H9 (cell line): ENCODE data around the gene TMEM91. TPM values are rescaled to one million over a fixed set of nuclear protein-coding genes. Genes with fewer than 3 reads are reported as not detected.

ENCODE experiments used
- DNase-seq: peaks from one replicate; pipeline ENCODE4 v3.0.0-alpha.2; 2017
- H2AFZ ChIP-seq: one replicate; pipeline ENCODE4 v1.6.1; 2013; ENCODE audit warnings: mild to moderate bottlenecking, low read length, control low read depth, moderate library complexity
- H2AK5ac ChIP-seq: 2 replicates; pipeline ENCODE4 v1.6.1; 2013; ENCODE audit warnings: low read length, control low read depth, mixed read lengths; ENCODE audit not compliant: insufficient read length
- H2BK120ac ChIP-seq: one replicate; pipeline ENCODE4 v1.6.1; 2013; ENCODE audit warnings: low read depth, mild to moderate bottlenecking, low read length, control low read depth, inconsistent platforms; ENCODE audit not compliant: poor library complexity, severe bottlenecking
- H2BK12ac ChIP-seq: 2 replicates; pipeline ENCODE4 v1.6.1; 2013; ENCODE audit warnings: low read length, control low read depth, mixed read lengths, low read depth; ENCODE audit not compliant: insufficient read length
- H2BK15ac ChIP-seq: 2 replicates; pipeline ENCODE4 v1.6.1; 2013; ENCODE audit warnings: low read depth, low read length, control low read depth
- H2BK20ac ChIP-seq: one replicate; pipeline ENCODE4 v1.6.1; 2013; ENCODE audit warnings: low read depth, mild to moderate bottlenecking, low read length, control low read depth, inconsistent platforms; ENCODE audit not compliant: poor library complexity, severe bottlenecking
- H2BK5ac ChIP-seq: 2 replicates; pipeline ENCODE4 v1.6.1; 2013; ENCODE audit warnings: low read length, control low read depth, mixed read lengths; ENCODE audit not compliant: insufficient read length
- H3K14ac ChIP-seq: 2 replicates; pipeline ENCODE4 v1.6.1; 2013; ENCODE audit warnings: low read length, control low read depth; ENCODE audit not compliant: insufficient read depth
- H3K18ac ChIP-seq: 2 replicates; pipeline ENCODE4 v1.6.1; 2013; ENCODE audit warnings: low read depth, mild to moderate bottlenecking, mixed read lengths, low read length, control low read depth; ENCODE audit not compliant: insufficient read length
- H3K23ac ChIP-seq: 2 replicates; pipeline ENCODE4 v1.6.1; 2013; ENCODE audit warnings: low read length, control low read depth, mixed read lengths, low read depth; ENCODE audit not compliant: insufficient read length
- H3K23me2 ChIP-seq: 2 replicates; pipeline ENCODE4 v1.6.1; 2013; ENCODE audit warnings: low read depth, mild to moderate bottlenecking, mixed read lengths, low read length, control low read depth; ENCODE audit not compliant: insufficient read length, poor library complexity, severe bottlenecking
- H3K27ac ChIP-seq: 2 replicates; pipeline ENCODE4 v1.5.1; 2013; ENCODE audit warnings: low read length, control low read depth, mixed read lengths, low read depth; ENCODE audit not compliant: insufficient read length
- H3K27me3 ChIP-seq: 2 replicates; pipeline ENCODE4 v1.6.1; 2013; ENCODE audit warnings: low read length, control low read depth, inconsistent platforms; ENCODE audit not compliant: insufficient read depth
- H3K4ac ChIP-seq: 2 replicates; pipeline ENCODE4 v1.6.1; 2013; ENCODE audit warnings: low read depth, mild to moderate bottlenecking, control low read depth, inconsistent platforms, low read length, moderate library complexity
- H3K4me1 ChIP-seq: 2 replicates; pipeline ENCODE4 v1.6.1; 2013; ENCODE audit warnings: low read length, control low read depth, inconsistent platforms; ENCODE audit not compliant: insufficient read depth
- H3K4me2 ChIP-seq: 2 replicates; pipeline ENCODE4 v1.6.1; 2013; ENCODE audit warnings: low read length, control low read depth, mixed read lengths; ENCODE audit not compliant: insufficient read length, insufficient read depth
- H3K56ac ChIP-seq: 2 replicates; pipeline ENCODE4 v1.6.1; 2013; ENCODE audit warnings: low read depth, mild to moderate bottlenecking, mixed read lengths, low read length, control low read depth; ENCODE audit not compliant: insufficient read length
- H3K79me1 ChIP-seq: 2 replicates; pipeline ENCODE4 v1.6.1; 2013; ENCODE audit warnings: low read depth, mild to moderate bottlenecking, moderate library complexity, low read length, control low read depth, inconsistent platforms; ENCODE audit not compliant: insufficient read depth, poor library complexity, severe bottlenecking
- H3K79me2 ChIP-seq: 2 replicates; pipeline ENCODE4 v1.6.1; 2013; ENCODE audit warnings: low read length, control low read depth, inconsistent platforms; ENCODE audit not compliant: insufficient read depth
- H3K9ac ChIP-seq: 2 replicates; pipeline ENCODE4 v1.6.1; 2013; ENCODE audit warnings: low read length, control low read depth, mixed read lengths; ENCODE audit not compliant: insufficient read length; ENCODE audit errors: extremely low read depth
- H3K9me3 ChIP-seq: one replicate; pipeline ENCODE4 v1.6.1; 2013; ENCODE audit warnings: low read depth, low read length, inconsistent platforms; ENCODE audit not compliant: control insufficient read depth
- H3T11ph ChIP-seq: one replicate; pipeline ENCODE4 v1.6.1; 2013; ENCODE audit warnings: mild to moderate bottlenecking, low read length, control low read depth, inconsistent platforms
- H4K20me1 ChIP-seq: one replicate; pipeline ENCODE4 v1.6.1; 2013; ENCODE audit not compliant: control insufficient read depth, insufficient read length, insufficient read depth
- H4K5ac ChIP-seq: 2 replicates; pipeline ENCODE4 v1.6.1; 2013; ENCODE audit warnings: low read depth, mild to moderate bottlenecking, mixed read lengths, low read length, control low read depth; ENCODE audit not compliant: insufficient read length
- H4K8ac ChIP-seq: replicated peaks from 2 replicates; pipeline ENCODE4 v1.6.1; 2013; ENCODE audit warnings: low read length, control low read depth, mixed read lengths, low read depth; ENCODE audit not compliant: insufficient read length
- H4K91ac ChIP-seq: 2 replicates; pipeline ENCODE4 v1.6.1; 2013; ENCODE audit warnings: low read depth, mild to moderate bottlenecking, moderate library complexity, mixed read lengths, low read length, control low read depth; ENCODE audit not compliant: insufficient read length
- H3K27ac Mint-ChIP-seq, 3 experiments: 2 replicates in 2 of 3; 3 replicates in 1 of 3; pipeline ENCODE4 v1.8.0; 2020 to 2021; ENCODE audit warnings: mixed read lengths in 3 of 3, mild to moderate bottlenecking in 1 of 3, moderate library complexity in 1 of 3
- H3K27me3 Mint-ChIP-seq: 2 replicates; pipeline ENCODE4 v1.8.0; 2021; ENCODE audit warnings: low read depth, mild to moderate bottlenecking, moderate library complexity, mixed read lengths
- H3K36me3 Mint-ChIP-seq, 3 experiments: 2 replicates in 2 of 3; 3 replicates in 1 of 3; pipeline ENCODE4 v1.8.0; 2020 to 2021; ENCODE audit warnings: low read depth in 3 of 3, mixed read lengths in 3 of 3; ENCODE audit not compliant: insufficient read depth in 1 of 3
- H3K4me1 Mint-ChIP-seq, 2 experiments: 2 replicates each; pipeline ENCODE4 v1.8.0; 2020; ENCODE audit warnings: mixed read lengths in 2 of 2
- H3K4me3 Mint-ChIP-seq, 2 experiments: 2 replicates in 1 of 2; 3 replicates in 1 of 2; pipeline ENCODE4 v1.8.0; 2020 to 2021; ENCODE audit warnings: mild to moderate bottlenecking in 2 of 2, mixed read lengths in 2 of 2, moderate library complexity in 1 of 2
- H3K9me3 Mint-ChIP-seq, 2 experiments: 2 replicates in 1 of 2; 3 replicates in 1 of 2; pipeline ENCODE4 v1.8.0; 2020; ENCODE audit warnings: mild to moderate bottlenecking in 2 of 2, mixed read lengths in 2 of 2, moderate library complexity in 1 of 2
- WGBS: extraction: QIAGEN DNeasy Blood & Tissue Kit; methylation state at CpG from one replicate; pipeline ENCODE4 v1.1.7; 2013; ENCODE audit warnings: missing lambda C conversion rate, low lambda C conversion rate, mixed read lengths; ENCODE audit not compliant: insufficient read length; ENCODE audit errors: extremely low coverage; 5-methylcytosine and 5-hydroxymethylcytosine counted together
- total RNA-seq: library from RNA; stranded (reverse); gene quantifications from 2 replicates; pipeline ENCODE4 v1.2.1, GENCODE V29; 2021
- TF ChIP-seq, protein P1 (sequence below): fragments of 200-600 bp; sonication (generic); conservative IDR thresholded peaks from 3 replicates; pipeline ENCODE4 v1.8.0; 2021; ENCODE audit warnings: antibody characterized with exemption, mild to moderate bottlenecking

The TMEM91 gene
- total RNA-seq, 1 experiment from 2014 or later = 5.7 TPM

DNA sequence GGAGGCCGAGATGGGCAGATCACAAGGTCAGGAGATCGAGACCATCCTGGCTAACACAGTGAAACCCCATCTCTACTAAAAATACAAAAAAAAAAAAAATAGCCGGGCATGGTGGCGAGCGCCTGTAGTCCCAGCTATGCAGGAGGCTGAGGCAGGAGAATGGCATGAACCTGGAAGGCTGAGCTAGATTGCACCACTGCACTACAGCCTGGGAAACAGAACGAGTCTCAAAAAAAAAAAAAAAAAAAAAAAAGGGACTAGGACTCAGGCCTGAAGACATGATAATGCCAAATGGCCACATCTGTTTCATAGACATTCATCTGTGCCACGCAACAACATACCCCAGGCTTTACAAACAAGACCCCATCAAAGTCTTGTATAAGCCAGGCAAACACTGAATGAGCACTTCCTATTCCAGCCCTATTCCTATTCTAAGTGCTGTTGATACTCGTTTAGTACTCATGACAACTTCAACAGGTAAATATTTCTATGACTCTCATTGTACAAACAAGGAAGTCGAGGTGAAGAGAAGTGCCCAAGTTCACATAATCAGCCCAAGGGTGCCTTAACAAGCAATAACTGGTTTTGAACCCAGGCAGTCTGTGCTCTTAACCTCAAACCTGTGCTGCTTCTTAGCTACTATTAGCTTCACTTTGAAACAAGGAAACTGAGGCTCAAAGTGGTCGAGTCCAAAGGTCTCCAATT, 14.0 kb upstream of the TMEM91 start:
- no CpG with 5 or more reads among the region's 10 CpGs for WGBS
- H3K36me3 Mint-ChIP-seq = no peaks in the 10 kb centered on the region; a peak in 1 of 7 replicates

More for the DNA sequence above, 14.0 kb upstream of the TMEM91 start:
- Histone ChIP-seq H3K9me3 (no peaks in the 10 kb centered on the region), H3K4me2 (no peak overlapping the region), H3K27me3 (no peaks in the 10 kb centered on the region), H4K20me1 (no peaks in the 10 kb centered on the region), H3T11ph (no peak overlapping the region), H3K18ac (no peak overlapping the region), H3K4ac (no peak overlapping the region), H3K79me2 (no peaks in the 10 kb centered on the region), H4K8ac (no peak overlapping the region), H3K56ac (no peak overlapping the region), H4K5ac (no peak overlapping the region), H3K4me1 (no peaks in the 10 kb centered on the region), H3K23ac (no peak overlapping the region), H2AFZ (no peak overlapping the region), H2BK5ac (no peak overlapping the region), H4K91ac (no peak overlapping the region), H3K79me1 (no peaks in the 10 kb centered on the region), H3K23me2 (peaks cover 8% of the 10 kb centered on the region), H2AK5ac (no peak overlapping the region), H3K14ac (no peak overlapping the region), H3K27ac (no peak overlapping the region), H2BK15ac (no peak overlapping the region), H2BK12ac (no peak overlapping the region), H2BK20ac (no peak overlapping the region), H2BK120ac (no peak overlapping the region), H3K9ac (no peak overlapping the region)
- TF ChIP-seq, protein P1, sequence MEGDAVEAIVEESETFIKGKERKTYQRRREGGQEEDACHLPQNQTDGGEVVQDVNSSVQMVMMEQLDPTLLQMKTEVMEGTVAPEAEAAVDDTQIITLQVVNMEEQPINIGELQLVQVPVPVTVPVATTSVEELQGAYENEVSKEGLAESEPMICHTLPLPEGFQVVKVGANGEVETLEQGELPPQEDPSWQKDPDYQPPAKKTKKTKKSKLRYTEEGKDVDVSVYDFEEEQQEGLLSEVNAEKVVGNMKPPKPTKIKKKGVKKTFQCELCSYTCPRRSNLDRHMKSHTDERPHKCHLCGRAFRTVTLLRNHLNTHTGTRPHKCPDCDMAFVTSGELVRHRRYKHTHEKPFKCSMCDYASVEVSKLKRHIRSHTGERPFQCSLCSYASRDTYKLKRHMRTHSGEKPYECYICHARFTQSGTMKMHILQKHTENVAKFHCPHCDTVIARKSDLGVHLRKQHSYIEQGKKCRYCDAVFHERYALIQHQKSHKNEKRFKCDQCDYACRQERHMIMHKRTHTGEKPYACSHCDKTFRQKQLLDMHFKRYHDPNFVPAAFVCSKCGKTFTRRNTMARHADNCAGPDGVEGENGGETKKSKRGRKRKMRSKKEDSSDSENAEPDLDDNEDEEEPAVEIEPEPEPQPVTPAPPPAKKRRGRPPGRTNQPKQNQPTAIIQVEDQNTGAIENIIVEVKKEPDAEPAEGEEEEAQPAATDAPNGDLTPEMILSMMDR = no peak
- H3K9me3 Mint-ChIP-seq = no peaks in the 10 kb centered on the region
- peak overlapping the region in 1 of 2 experiments; percentile 94; a peak in 1 of 5 replicates for H3K4me3 Mint-ChIP-seq
- peaks cover 3 to 8% of the 10 kb centered on the region in 2 experiments; a peak in 3 of 4 replicates for H3K4me1 Mint-ChIP-seq
- no peak overlapping the region for H3K27ac Mint-ChIP-seq
- no peak for DNase-seq
- H3K27me3 Mint-ChIP-seq = no peaks in the 10 kb centered on the region; the same call in 1 of the 2 replicates
